Transverse colon (tissue), 4 donors: Measurements from ENCODE around the gene VSTM4. TPM values are rescaled to one million over a fixed set of nuclear protein-coding genes. Genes with fewer than 3 reads are reported as not detected.

Experiments used
- DNase-seq: peaks from one replicate; pipeline ENCODE4 v3.0.0-alpha.2; 2019
- H3K27ac ChIP-seq, 4 donors: fragments of 200-600 bp; sonication (generic); 2 replicates each; pipeline ENCODE4 v1.5.1; 2016 to 2018; ENCODE audit warnings: inconsistent platforms in 4 of 4
- H3K27me3 ChIP-seq: fragments of 200-600 bp; sonication (generic); 2 replicates; pipeline ENCODE4 v1.5.1; 2017; ENCODE audit warnings: inconsistent platforms
- H3K36me3 ChIP-seq, 4 donors: fragments of 200-600 bp; sonication (generic); 2 replicates each; pipeline ENCODE4 v1.5.1; 2017 to 2019; ENCODE audit warnings: inconsistent platforms in 4 of 4
- H3K4me1 ChIP-seq, 4 donors: fragments of 200-600 bp; sonication (generic); 2 replicates each; pipeline ENCODE4 v1.5.1; 2017 to 2020; ENCODE audit warnings: inconsistent platforms in 4 of 4
- H3K4me3 ChIP-seq, 4 donors: fragments of 200-600 bp; sonication (generic); 1 replicate in 1 of 4; 2 replicates in 3 of 4; pipeline versions ENCODE4 v1.5.1 to v1.6.1; 2017 to 2019; ENCODE audit warnings: inconsistent platforms in 4 of 4
- H3K9me3 ChIP-seq, 2 donors: fragments of 200-600 bp; sonication (generic); 2 replicates each; pipeline ENCODE4 v1.5.1; 2017 to 2019; ENCODE audit warnings: inconsistent platforms in 2 of 2
- EP300 ChIP-seq: sonication (generic); formaldehyde crosslinking; IDR thresholded peaks from one replicate; pipeline ENCODE4 v1.6.1; 2017; ENCODE audit warnings: antibody characterized with exemption, low read depth
- POLR2A ChIP-seq: fragments of 450-650 bp; IDR thresholded peaks from one replicate; pipeline ENCODE4 v1.6.1; 2016; ENCODE audit warnings: antibody characterized with exemption, mild to moderate bottlenecking, moderate library complexity
- POLR2AphosphoS5 ChIP-seq, 3 donors: sonication (generic); formaldehyde crosslinking; IDR thresholded peaks; one replicate each; pipeline ENCODE4 v1.6.1; 2016; ENCODE audit warnings: antibody characterized with exemption in 3 of 3
- WGBS, 2 donors: methylation state at CpG; one replicate each; pipeline ENCODE4 v1.1.5; 2018; ENCODE audit warnings: low coverage in 1 of 2; 5-methylcytosine and 5-hydroxymethylcytosine counted together
- in situ Hi-C, 4 donors: fragments of 200-750 bp; cut with MboI; loops; one replicate each; pipeline versions ENCODE4 v1.15.0 to v1.15.1; 2017; ENCODE audit warnings: low sequenced_read_pairs in 3 of 4, low pct_ligation_motif_present in 1 of 4, low pct_unique_long_range_greater_than_20kb in 1 of 4
- intact Hi-C: fragments of 100-400 bp; cut with DNase I; formaldehyde crosslinking; loops from one replicate; pipeline ENCODE4 v1.15.1; 2023; ENCODE audit warnings: low total_unique reads
- total RNA-seq, 4 donors: library from RNA; depleted of rRNA; stranded (reverse); fragments of >200 nt; gene quantifications; one replicate each; pipeline ENCODE4 v1.1.0, GENCODE V29; 2016
- TF ChIP-seq, protein P1 (sequence below), 5 experiments: fragments of 200-600 bp in 3 of 5; fragments of 450-650 bp in 2 of 5; sonication (generic) in 3 of 5; IDR thresholded peaks; 1 replicate in 2 of 5; 2 replicates in 3 of 5; pipeline ENCODE4 v1.5.1; 2016 to 2017; ENCODE audit warnings: antibody characterized with exemption in 5 of 5, inconsistent platforms in 3 of 5, mild to moderate bottlenecking in 2 of 5, moderate library complexity in 1 of 5

The VSTM4 gene
- total RNA-seq, 4 donors from 2014 or later, result 2.2 to 6.0 (median 3.9) TPM

DNA sequence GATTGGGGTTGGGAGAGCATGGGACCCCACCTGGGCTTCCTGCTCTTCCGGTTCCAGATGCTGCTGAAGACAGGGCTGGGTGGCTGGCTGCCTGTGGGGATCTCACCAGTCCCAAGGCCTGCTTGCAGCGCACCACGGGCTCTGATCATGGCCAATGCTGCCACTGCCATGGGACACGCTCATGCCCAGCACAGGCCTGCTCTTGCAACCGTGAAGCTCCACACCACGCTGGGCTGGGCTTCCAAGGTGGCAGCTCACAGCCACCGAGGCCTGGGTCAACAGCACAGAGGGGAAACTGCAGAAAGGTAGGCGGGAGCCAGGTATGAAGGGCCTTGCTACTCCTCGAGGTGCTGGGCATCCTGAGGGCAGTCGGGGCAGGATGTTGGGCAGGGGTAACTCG, 103.6 kb downstream of the VSTM4 start:
- Histone ChIP-seq H3K4me3 (no peak overlapping the region), H3K9me3 (no peaks in the 10 kb centered on the region), H3K27me3 (no peaks in the 10 kb centered on the region), H3K4me1 (peaks cover 0 to 23% (median 3%) of the 10 kb centered on the region in 4 donors), H3K36me3 (no peaks in the 10 kb centered on the region), H3K27ac (no peak overlapping the region)
- in situ Hi-C loops, result no loop called here
- WGBS, 2 donors, result 80 to 89% methylated on average over 4 to 7 of the region's 11 CpGs
- no peak for TF ChIP-seq POLR2A
- no peak for TF ChIP-seq POLR2AphosphoS5 (IDR thresholded peaks at IDR 0.05)
- TF ChIP-seq EP300, result no peak
- TF ChIP-seq, protein P1, sequence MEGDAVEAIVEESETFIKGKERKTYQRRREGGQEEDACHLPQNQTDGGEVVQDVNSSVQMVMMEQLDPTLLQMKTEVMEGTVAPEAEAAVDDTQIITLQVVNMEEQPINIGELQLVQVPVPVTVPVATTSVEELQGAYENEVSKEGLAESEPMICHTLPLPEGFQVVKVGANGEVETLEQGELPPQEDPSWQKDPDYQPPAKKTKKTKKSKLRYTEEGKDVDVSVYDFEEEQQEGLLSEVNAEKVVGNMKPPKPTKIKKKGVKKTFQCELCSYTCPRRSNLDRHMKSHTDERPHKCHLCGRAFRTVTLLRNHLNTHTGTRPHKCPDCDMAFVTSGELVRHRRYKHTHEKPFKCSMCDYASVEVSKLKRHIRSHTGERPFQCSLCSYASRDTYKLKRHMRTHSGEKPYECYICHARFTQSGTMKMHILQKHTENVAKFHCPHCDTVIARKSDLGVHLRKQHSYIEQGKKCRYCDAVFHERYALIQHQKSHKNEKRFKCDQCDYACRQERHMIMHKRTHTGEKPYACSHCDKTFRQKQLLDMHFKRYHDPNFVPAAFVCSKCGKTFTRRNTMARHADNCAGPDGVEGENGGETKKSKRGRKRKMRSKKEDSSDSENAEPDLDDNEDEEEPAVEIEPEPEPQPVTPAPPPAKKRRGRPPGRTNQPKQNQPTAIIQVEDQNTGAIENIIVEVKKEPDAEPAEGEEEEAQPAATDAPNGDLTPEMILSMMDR (IDR thresholded peaks at IDR 0.05), result no peak
- intact Hi-C loops, result no loop called here
- no peak for DNase-seq

DNA sequence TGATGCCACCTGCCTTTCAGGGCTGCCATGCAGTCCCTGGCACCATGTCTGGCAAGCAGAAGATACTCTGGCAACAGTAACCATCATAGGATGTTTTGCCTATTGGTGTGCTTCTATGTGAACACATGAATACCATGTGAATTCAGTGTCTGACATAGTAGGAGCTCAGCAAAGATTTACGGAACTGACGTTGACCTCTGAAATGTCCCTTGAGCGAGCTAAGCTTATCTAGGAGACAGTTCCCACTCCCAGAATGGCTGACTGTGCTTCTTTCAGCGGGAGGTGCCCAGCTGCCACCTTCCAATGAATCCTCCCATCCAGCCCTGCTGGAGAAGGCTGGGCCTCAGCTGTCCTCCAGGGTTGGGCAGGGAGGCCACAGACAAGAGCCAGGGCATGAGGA, 104.5 kb downstream of the VSTM4 start:
- no peaks in the 10 kb centered on the region for H3K9me3 ChIP-seq
- H3K4me3 ChIP-seq, result no peak overlapping the region
- no peaks in the 10 kb centered on the region for H3K27me3 ChIP-seq
- in situ Hi-C loops (no loop called here), intact Hi-C loops (no loop called here)
- WGBS, 2 donors, result 36% methylated on average over 4 of the region's 4 CpGs; no CpG with 5 or more reads in 1 of the 2 donors
- H3K4me1 ChIP-seq, result peaks cover 0 to 23% (median 3%) of the 10 kb centered on the region in 4 donors
- H3K27ac ChIP-seq, result no peak overlapping the region
- no peak for DNase-seq
- H3K36me3 ChIP-seq, result no peaks in the 10 kb centered on the region
- no peak for TF ChIP-seq POLR2A
- TF ChIP-seq POLR2AphosphoS5 (IDR thresholded peaks at IDR 0.05), result no peak
- no peak for TF ChIP-seq EP300
- TF ChIP-seq, protein P1 (IDR thresholded peaks at IDR 0.05), result no peak

DNA sequence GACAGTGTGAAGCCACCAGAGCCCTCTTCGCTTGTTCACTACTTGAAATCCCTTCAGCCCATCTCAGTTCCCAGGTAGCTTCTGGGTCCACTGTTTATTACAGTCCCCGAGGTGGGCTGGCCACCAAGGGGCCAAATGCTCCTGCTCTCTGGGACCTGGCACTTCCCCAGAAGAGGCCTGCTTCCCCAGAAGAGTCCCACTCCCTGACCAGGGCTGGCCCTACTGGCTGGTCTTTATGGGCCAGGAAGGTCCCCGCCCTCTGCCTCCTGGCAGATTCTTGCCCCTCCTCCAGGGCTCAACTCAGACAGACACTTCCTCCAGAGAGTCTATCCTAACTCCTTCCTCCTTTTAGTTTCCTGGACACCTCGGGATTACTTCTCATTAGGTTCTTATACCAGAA, 105.0 kb downstream of the VSTM4 start:
- H3K4me1 ChIP-seq, result peaks cover 0 to 23% (median 3%) of the 10 kb centered on the region in 4 donors
- in situ Hi-C loops (no loop called here), intact Hi-C loops (no loop called here)
- H3K27me3 ChIP-seq, result no peaks in the 10 kb centered on the region
- H3K27ac ChIP-seq, result no peak overlapping the region
- DNase-seq, result no peak
- no peak overlapping the region for H3K4me3 ChIP-seq
- H3K36me3 ChIP-seq, result no peaks in the 10 kb centered on the region
- no peaks in the 10 kb centered on the region for H3K9me3 ChIP-seq
- TF ChIP-seq POLR2AphosphoS5 (IDR thresholded peaks at IDR 0.05) (no peak), EP300 (no peak), POLR2A (no peak)
- TF ChIP-seq, protein P1 (IDR thresholded peaks at IDR 0.05), result no peak
- 51 to 62% methylated on average over 3 to 4 of the region's 4 CpGs for WGBS, 2 donors

DNA sequence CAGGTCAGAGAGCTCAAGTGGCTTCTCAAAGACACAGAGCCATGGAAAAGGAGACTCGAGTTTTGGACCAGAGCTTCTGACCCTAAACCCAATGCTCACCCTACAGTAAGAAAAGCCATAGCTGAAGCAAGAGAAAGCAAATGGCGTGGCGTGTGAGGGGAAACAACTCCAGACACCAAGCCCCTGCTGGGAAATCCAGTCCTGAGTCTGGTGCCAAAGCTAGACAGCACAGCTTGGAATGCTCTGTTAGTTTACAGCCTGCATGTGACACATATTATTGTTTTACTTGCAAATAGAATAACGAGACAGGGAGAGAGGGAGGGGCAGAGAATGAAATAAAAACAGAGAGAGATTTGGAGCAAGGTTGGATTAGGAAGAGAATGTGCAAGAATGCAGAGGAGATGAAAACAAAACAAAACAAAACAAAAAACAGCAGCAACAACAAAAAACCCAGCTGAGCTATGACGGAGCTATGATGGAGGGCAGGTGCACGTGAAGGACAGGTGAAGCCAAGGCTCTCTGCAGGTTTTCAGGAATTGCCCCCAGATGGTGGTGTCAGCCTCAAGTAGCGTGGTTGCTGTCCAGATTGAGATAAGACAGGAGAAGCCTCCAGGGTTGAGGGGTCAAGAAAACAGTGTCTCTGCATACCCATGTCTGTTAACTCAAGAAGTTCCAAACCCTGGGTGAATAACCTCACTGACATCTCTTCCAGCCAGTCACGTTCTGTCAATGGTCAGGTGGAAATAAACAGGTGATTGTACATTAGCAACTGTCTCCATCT, 105.9 kb downstream of the VSTM4 start:
- H3K4me1 ChIP-seq, result peaks cover 0 to 23% (median 3%) of the 10 kb centered on the region in 4 donors
- TF ChIP-seq POLR2A (no peak), POLR2AphosphoS5 (IDR thresholded peaks at IDR 0.05) (no peak), EP300 (no peak)
- TF ChIP-seq, protein P1 (IDR thresholded peaks at IDR 0.05), result no peak
- H3K27me3 ChIP-seq, result no peaks in the 10 kb centered on the region
- no peak for DNase-seq
- H3K4me3 ChIP-seq, result no peak overlapping the region
- H3K36me3 ChIP-seq, result no peaks in the 10 kb centered on the region
- intact Hi-C loops (no loop called here), in situ Hi-C loops (no loop called here)
- no peak overlapping the region for H3K27ac ChIP-seq
- no peaks in the 10 kb centered on the region for H3K9me3 ChIP-seq
- WGBS, 2 donors, result 29 to 46% methylated on average over 1 to 8 of the region's 8 CpGs
